Measurements from ENCODE around the gene RAI1. TPM values are rescaled to one million over a fixed set of nuclear protein-coding genes. Genes with fewer than 3 reads are reported as not detected.

RAI1 gene
- total and polyA plus RNA-seq, 10 donors, result 5.4 to 61.9 (median 35.2) TPM

DNA sequence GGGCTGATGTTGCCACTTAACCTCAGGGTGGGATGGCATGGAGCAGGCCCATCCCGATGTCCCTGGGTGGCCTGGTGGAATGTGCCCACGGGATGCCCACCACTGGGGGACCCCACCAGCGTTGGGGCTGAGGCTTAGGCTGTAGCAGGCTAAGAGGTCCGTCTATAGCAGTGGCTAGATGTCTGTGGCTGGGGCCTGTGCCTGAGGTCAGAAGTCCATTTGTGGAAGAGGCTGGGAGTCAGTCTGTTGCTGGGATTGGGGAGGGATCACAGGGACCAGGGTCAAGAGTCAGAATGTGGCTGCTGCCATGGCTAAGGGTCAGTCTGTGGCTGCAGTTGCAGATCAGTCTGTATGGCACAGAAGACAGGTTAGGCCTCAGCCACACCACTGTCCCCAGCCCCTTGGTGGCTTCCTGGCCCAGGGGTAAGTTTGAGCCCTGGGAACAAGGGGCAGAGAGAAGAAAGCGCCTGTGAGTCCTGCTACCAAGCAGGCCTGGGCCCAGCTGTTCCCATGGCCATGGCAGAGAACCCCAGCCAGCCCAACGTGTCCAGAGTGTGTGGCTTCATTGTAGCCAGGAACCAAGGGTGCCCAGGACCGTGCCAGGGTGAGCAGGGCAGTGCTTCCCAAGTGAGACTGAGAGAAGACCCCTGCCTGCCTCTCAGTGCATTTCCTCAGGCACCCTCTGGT, 35.7 kb downstream of the RAI1 start:
- peaks cover 17 to 83% (median 50%) of the 10 kb centered on the region in 6 donors for H3K4me1 ChIP-seq
- intact Hi-C loops (cut with DNase I; ENCODE audit: low total_unique reads), result no loop called here
- peaks cover 0 to 9% (median 0%) of the 10 kb centered on the region in 7 donors for H3K27me3 ChIP-seq (replicated peaks in 1 of 7)
- no peak overlapping the region for H3K27ac ChIP-seq
- no peaks in the 10 kb centered on the region for H3K9me3 ChIP-seq
- H3K36me3 ChIP-seq, result peaks cover 0 to 10% (median 0%) of the 10 kb centered on the region in 6 donors
- WGBS, 5 donors, result 58 to 86% (median 82%) methylated on average over 4 to 7 of the region's 7 CpGs
- DNase-seq, result no peak
- TF ChIP-seq POLR2AphosphoS5 (IDR thresholded peaks at IDR 0.05), result no peak
- TF ChIP-seq CTCF (IDR thresholded peaks at IDR 0.05 in 8 of 11, conservative IDR thresholded peaks at IDR 0.05 in 3 of 11), result no peak
- no peak for TF ChIP-seq POLR2A (IDR thresholded peaks at IDR 0.05)
- no peak overlapping the region for H3K4me3 ChIP-seq

GRCh38 chr17:17718251-17718650, 37.0 kb downstream of the RAI1 start:
- Histone ChIP-seq H3K9me3 (no peaks in the 10 kb centered on the region), H3K27me3 (replicated peaks in 1 of 7) (peaks cover 0 to 22% (median 9%) of the 10 kb centered on the region in 7 donors), H3K36me3 (peaks cover 0 to 10% (median 0%) of the 10 kb centered on the region in 6 donors), H3K4me3 (no peak overlapping the region), H3K27ac (peak overlapping the region in 1 of 8 donors; percentile 17), H3K4me1 (peaks cover 25 to 83% (median 50%) of the 10 kb centered on the region in 6 donors)
- DNase-seq, result no peak
- 53 to 64% (median 58%) methylated on average over 5 of the region's 5 CpGs for WGBS, 5 donors
- intact Hi-C loops (cut with DNase I; ENCODE audit: low total_unique reads), result no loop called here
- TF ChIP-seq POLR2A (IDR thresholded peaks at IDR 0.05) (no peak), CTCF (IDR thresholded peaks at IDR 0.05 in 8 of 11, conservative IDR thresholded peaks at IDR 0.05 in 3 of 11) (no peak)

DNA sequence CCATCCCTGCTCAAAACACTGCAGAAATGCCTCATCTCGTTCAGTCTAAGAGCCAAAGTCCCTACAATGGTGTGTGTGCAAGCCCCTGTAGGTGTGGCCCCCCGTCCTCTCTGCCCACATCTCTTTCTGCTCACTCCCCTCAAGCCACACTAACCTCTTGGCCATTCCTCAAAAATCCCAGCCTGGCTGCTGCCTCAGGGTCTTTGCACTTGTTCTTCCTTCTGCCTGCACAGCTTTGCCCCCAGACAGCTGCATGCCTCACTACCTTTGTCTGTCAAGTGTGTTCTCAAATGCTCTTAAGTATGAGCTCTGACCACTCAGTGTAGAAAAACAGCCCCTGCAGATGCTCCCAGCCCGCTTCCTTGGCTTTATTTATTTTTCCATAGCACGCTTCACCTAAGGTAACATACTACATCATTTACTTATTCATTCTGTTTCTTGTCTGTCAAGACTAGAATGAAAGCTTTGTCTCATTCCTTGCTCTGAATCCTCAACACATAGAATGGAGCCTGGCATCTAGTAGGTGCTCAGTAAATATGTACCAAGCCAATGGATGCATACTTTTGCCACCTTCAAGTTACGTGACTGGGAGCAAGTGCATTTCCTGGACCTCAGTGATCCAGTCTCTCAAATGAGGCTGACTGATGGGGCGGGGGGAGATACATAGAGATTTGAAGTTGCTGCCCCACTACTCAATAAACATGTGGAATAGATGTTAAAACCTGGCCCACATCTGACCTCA, 38.1 kb downstream of the RAI1 start:
- peaks cover 0 to 33% (median 9%) of the 10 kb centered on the region in 7 donors for H3K27me3 ChIP-seq (replicated peaks in 1 of 7)
- peaks cover 0 to 10% (median 0%) of the 10 kb centered on the region in 6 donors for H3K36me3 ChIP-seq
- H3K4me1 ChIP-seq, result peaks cover 16 to 83% (median 49%) of the 10 kb centered on the region in 6 donors
- intact Hi-C loops (cut with DNase I; ENCODE audit: low total_unique reads), result no loop called here
- WGBS, 5 donors, result 84 to 95% (median 89%) methylated on average over 6 of the region's 6 CpGs
- no peak overlapping the region for H3K4me3 ChIP-seq
- no peak for DNase-seq
- TF ChIP-seq CTCF (IDR thresholded peaks at IDR 0.05 in 8 of 11, conservative IDR thresholded peaks at IDR 0.05 in 3 of 11), result no peak
- no peak for TF ChIP-seq POLR2A (IDR thresholded peaks at IDR 0.05)
- TF ChIP-seq POLR2AphosphoS5 (IDR thresholded peaks at IDR 0.05), result no peak
- H3K27ac ChIP-seq, result no peak overlapping the region
- no peaks in the 10 kb centered on the region for H3K9me3 ChIP-seq

Data from spleen (tissue), 11 donors.